Measurements from ENCODE around the gene ZNF74. TPM values are rescaled to one million over a fixed set of nuclear protein-coding genes. Genes with fewer than 3 reads are reported as not detected.

The ZNF74 gene
- total RNA-seq, 1 donor from 2014 or later = 19.4 TPM

- H3K27ac ChIP-seq = no peak overlapping the region
- no peak overlapping the region for H3K4me3 Mint-ChIP-seq
These were observed 18.7 kb downstream of the ZNF74 start for GRCh38 chr22:20412474-20413216.

GRCh38 chr22:20413217-20414058 lies 19.5 kb downstream of the ZNF74 start:
- Histone ChIP-seq H3K4me1 (no peaks in the 10 kb centered on the region), H3K4me3 (no peak overlapping the region), H3F3A (ENCODE audit: low read depth) (no peaks in the 10 kb centered on the region), H3K27me3 (peaks cover 3% of the 10 kb centered on the region), H3K4me2 (no peak overlapping the region), H3K9me3 (ENCODE audit: low read depth) (no peaks in the 10 kb centered on the region), H4K20me1 (ENCODE audit: low read depth) (no peaks in the 10 kb centered on the region), H2AFZ (replicated peaks) (no peak overlapping the region), H3K36me3 (peaks cover under 1% of the 10 kb centered on the region), H3K9ac (no peak overlapping the region), H3K27ac (no peak overlapping the region), H3K79me2 (ENCODE audit: low read depth) (no peaks in the 10 kb centered on the region)
- peaks cover 4% of the 10 kb centered on the region for H3K36me3 Mint-ChIP-seq
- no peaks in the 10 kb centered on the region for H3K9me3 Mint-ChIP-seq
- DNase-seq (ENCODE audit: low spot score) = no peak
- H3K27ac Mint-ChIP-seq = no peak overlapping the region
- H3K27me3 Mint-ChIP-seq (ENCODE audit: insufficient read depth, low read depth) = peaks cover 7% of the 10 kb centered on the region
- H3K4me1 Mint-ChIP-seq = peaks cover 15% of the 10 kb centered on the region
- TF ChIP-seq EZH2 (IDR thresholded peaks at IDR 0.05) = no peak
- TF ChIP-seq CTCF (IDR thresholded peaks at IDR 0.05) = no peak
- no peak for TF ChIP-seq EZH2phosphoT487 (IDR thresholded peaks at IDR 0.05)
- H3K4me3 Mint-ChIP-seq = no peak overlapping the region

More at GRCh38 chr22:20412474-20413216, 18.7 kb downstream of the ZNF74 start:
- no peak for DNase-seq (ENCODE audit: low spot score)
- H4K20me1 ChIP-seq (ENCODE audit: low read depth) = peaks cover 3% of the 10 kb centered on the region
- H3K27me3 ChIP-seq = no peaks in the 10 kb centered on the region
- Mint-ChIP-seq H3K27ac (no peak overlapping the region), H3K9me3 (no peaks in the 10 kb centered on the region), H3K4me1 (peaks cover 15% of the 10 kb centered on the region), H3K27me3 (ENCODE audit: insufficient read depth, low read depth) (peaks cover 7% of the 10 kb centered on the region), H3K36me3 (peaks cover 9% of the 10 kb centered on the region)
- H3K9ac ChIP-seq = no peak overlapping the region
- peaks cover 3% of the 10 kb centered on the region for H3K36me3 ChIP-seq
- H3K4me3 ChIP-seq = no peak overlapping the region
- H2AFZ ChIP-seq (replicated peaks) = no peak overlapping the region
- TF ChIP-seq EZH2 (IDR thresholded peaks at IDR 0.05) (no peak), EZH2phosphoT487 (IDR thresholded peaks at IDR 0.05) (no peak), CTCF (IDR thresholded peaks at IDR 0.05) (no peak)
- no peaks in the 10 kb centered on the region for H3K4me1 ChIP-seq
- no peaks in the 10 kb centered on the region for H3K79me2 ChIP-seq (ENCODE audit: low read depth)
- no peaks in the 10 kb centered on the region for H3K9me3 ChIP-seq (ENCODE audit: low read depth)
- H3F3A ChIP-seq (ENCODE audit: low read depth) = no peaks in the 10 kb centered on the region
- no peak overlapping the region for H3K4me2 ChIP-seq

- Mint-ChIP-seq H3K27me3 (ENCODE audit: insufficient read depth, low read depth) (peaks cover 7% of the 10 kb centered on the region), H3K4me1 (peaks cover 18% of the 10 kb centered on the region), H3K27ac (no peak overlapping the region), H3K4me3 (no peak overlapping the region), H3K36me3 (no peaks in the 10 kb centered on the region), H3K9me3 (no peaks in the 10 kb centered on the region)
- no peak overlapping the region for H3K4me2 ChIP-seq
- TF ChIP-seq CTCF (IDR thresholded peaks at IDR 0.05) (no peak), EZH2 (IDR thresholded peaks at IDR 0.05) (no peak), EZH2phosphoT487 (IDR thresholded peaks at IDR 0.05) (no peak)
- H2AFZ ChIP-seq (replicated peaks) = no peak overlapping the region
- H3K9me3 ChIP-seq (ENCODE audit: low read depth) = no peaks in the 10 kb centered on the region
- peaks cover 9% of the 10 kb centered on the region for H3K27me3 ChIP-seq
- H4K20me1 ChIP-seq (ENCODE audit: low read depth) = no peaks in the 10 kb centered on the region
- no peak for DNase-seq (ENCODE audit: low spot score)
- H3K4me1 ChIP-seq = no peaks in the 10 kb centered on the region
- H3K79me2 ChIP-seq (ENCODE audit: low read depth) = no peaks in the 10 kb centered on the region
- no peak overlapping the region for H3K9ac ChIP-seq
- H3K36me3 ChIP-seq = no peaks in the 10 kb centered on the region
- no peaks in the 10 kb centered on the region for H3F3A ChIP-seq (ENCODE audit: low read depth)
- H3K27ac ChIP-seq = no peak overlapping the region
- no peak overlapping the region for H3K4me3 ChIP-seq
These were observed 20.1 kb downstream of the ZNF74 start for GRCh38 chr22:20414059-20414440.

All from neural progenitor cell (in vitro differentiated cells).